Activated CD4-positive, alpha-beta T cell treated with anti-CD3 and anti-CD28 coated beads for 36 hours (primary cell): ENCODE measurements around the gene ZXDC. TPM values are rescaled to one million over a fixed set of nuclear protein-coding genes. Genes with fewer than 3 reads are reported as not detected.

Experiments used
- ATAC-seq: fragments of 200-7000 bp; cut with Tn5 transposase; one replicate; pipeline ENCODE4 v1.10.0; 2021; ENCODE audit warnings: mild to moderate bottlenecking, moderate library complexity
- CTCF ChIA-PET: fragments of 350-600 bp; sonication (Branson Sonifier 250); formaldehyde crosslinking; loops from one replicate; lab custom pipeline; 2021; ENCODE audit warnings: antibody characterized with exemption; lab: Charles Lee
- POLR2A ChIA-PET: fragments of 350-600 bp; sonication (Branson Sonifier 250); formaldehyde crosslinking; loops from one replicate; lab custom pipeline; 2021; ENCODE audit warnings: antibody characterized with exemption, inconsistent platforms; lab: Charles Lee
- DNase-seq: peaks from one replicate; pipeline ENCODE4 v3.0.0-alpha.2; 2020
- H3K27ac Mint-ChIP-seq: one replicate; pipeline ENCODE4 v1.8.0; 2021; ENCODE audit warnings: mixed read lengths
- H3K27me3 Mint-ChIP-seq: one replicate; pipeline ENCODE4 v1.8.0; 2021; ENCODE audit warnings: mixed read lengths
- H3K36me3 Mint-ChIP-seq: one replicate; pipeline ENCODE4 v1.8.0; 2021; ENCODE audit warnings: low read depth, mixed read lengths
- H3K4me1 Mint-ChIP-seq: one replicate; pipeline ENCODE4 v1.8.0; 2021; ENCODE audit warnings: mixed read lengths
- H3K4me3 Mint-ChIP-seq: one replicate; pipeline ENCODE4 v1.8.0; 2021; ENCODE audit warnings: mild to moderate bottlenecking, moderate library complexity, mixed read lengths
- H3K9me3 Mint-ChIP-seq: one replicate; pipeline ENCODE4 v1.8.0; 2021; ENCODE audit warnings: low read depth, mixed read lengths
- intact Hi-C, 2 experiments: fragments of 100-400 bp; cut with DNase I in 1 of 2; cut with micrococcal nuclease in 1 of 2; formaldehyde crosslinking; loops; one replicate each; pipeline versions ENCODE4 v1.14.2 to v1.15.1; 2022 to 2024; cut with DNase I, micrococcal nuclease
- total RNA-seq, 2 experiments: library from RNA; stranded (reverse); gene quantifications; one replicate each; pipeline ENCODE4 v1.2.3, GENCODE V29; 2021

The ZXDC gene
- total RNA-seq, 2 experiments from 2014 or later = 21.6 to 23.1 TPM

- no peaks in the 10 kb centered on the region for H3K4me1 Mint-ChIP-seq
- H3K27ac Mint-ChIP-seq = no peak overlapping the region
- ChIA-PET POLR2A (no interaction called here), CTCF (interaction anchor here (2.1 kb wide), 1 partner anchor 13 kb away, joined by 14 read pairs; no protein-coding TSS in a partner anchor)
- no peak overlapping the region for H3K4me3 Mint-ChIP-seq
- H3K27me3 Mint-ChIP-seq = no peaks in the 10 kb centered on the region
- no peak for DNase-seq
- intact Hi-C loops = no loop called here
- no peaks in the 10 kb centered on the region for H3K36me3 Mint-ChIP-seq
- H3K9me3 Mint-ChIP-seq = no peaks in the 10 kb centered on the region
- no peak for ATAC-seq
Observed at GRCh38 chr3:126509597-126510307, 34.1 kb upstream of the ZXDC start.

- no peak overlapping the region for H3K4me3 Mint-ChIP-seq
- no peak overlapping the region for H3K27ac Mint-ChIP-seq
- H3K36me3 Mint-ChIP-seq = no peaks in the 10 kb centered on the region
- POLR2A ChIA-PET = no interaction called here
- intact Hi-C loops = no loop called here
- CTCF ChIA-PET = no interaction called here
- no peak for DNase-seq
- ATAC-seq = no peak
- H3K9me3 Mint-ChIP-seq = no peaks in the 10 kb centered on the region
- no peaks in the 10 kb centered on the region for H3K4me1 Mint-ChIP-seq
- H3K27me3 Mint-ChIP-seq = no peaks in the 10 kb centered on the region
Observed at GRCh38 chr3:126508564-126508964, 32.9 kb upstream of the ZXDC start.

- DNase-seq = no peak
- no peaks in the 10 kb centered on the region for H3K4me1 Mint-ChIP-seq
Observed at GRCh38 chr3:126507886-126508285, 32.2 kb upstream of the ZXDC start.

GRCh38 chr3:126503701-126504100 lies 28.0 kb upstream of the ZXDC start:
- CTCF ChIA-PET = no interaction called here
- Mint-ChIP-seq H3K9me3 (no peaks in the 10 kb centered on the region), H3K36me3 (no peaks in the 10 kb centered on the region), H3K27ac (no peak overlapping the region), H3K4me3 (no peak overlapping the region), H3K27me3 (no peaks in the 10 kb centered on the region), H3K4me1 (no peaks in the 10 kb centered on the region)
- POLR2A ChIA-PET = no interaction called here
- no peak for DNase-seq
- intact Hi-C loops = no loop called here
- ATAC-seq = no peak

More at GRCh38 chr3:126507886-126508285, 32.2 kb upstream of the ZXDC start:
- ChIA-PET CTCF (interaction anchor here (0.6 kb wide), 1 partner anchor 15 kb away, joined by 3 read pairs; no protein-coding TSS in a partner anchor), POLR2A (no interaction called here)
- intact Hi-C loops = no loop called here
- no peak overlapping the region for H3K27ac Mint-ChIP-seq
- H3K36me3 Mint-ChIP-seq = no peaks in the 10 kb centered on the region
- H3K4me3 Mint-ChIP-seq = no peak overlapping the region
- no peaks in the 10 kb centered on the region for H3K27me3 Mint-ChIP-seq
- ATAC-seq = no peak
- no peaks in the 10 kb centered on the region for H3K9me3 Mint-ChIP-seq

DNA sequence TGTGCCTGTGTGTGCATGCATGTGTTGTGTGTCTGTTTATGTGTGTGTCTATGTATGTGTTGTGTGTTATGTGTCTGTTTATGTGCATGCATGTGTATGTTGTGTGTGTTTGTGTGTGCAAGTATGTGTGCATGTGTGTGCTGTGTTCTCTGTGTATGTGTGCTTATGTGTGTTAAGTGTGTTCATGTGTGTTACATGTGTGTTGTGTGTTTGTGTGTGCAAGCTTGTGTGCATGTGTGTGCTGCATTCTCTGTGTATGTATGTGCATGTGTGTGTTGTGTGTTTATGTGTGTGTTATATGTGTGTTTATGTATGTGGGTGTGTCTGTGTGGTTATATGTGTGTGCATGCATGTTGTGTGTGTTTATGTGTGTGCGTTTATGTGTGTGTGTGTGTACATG lies 27.0 kb upstream of the ZXDC start:
- Mint-ChIP-seq H3K4me3 (no peak overlapping the region), H3K4me1 (no peaks in the 10 kb centered on the region), H3K27me3 (no peaks in the 10 kb centered on the region), H3K36me3 (no peaks in the 10 kb centered on the region), H3K9me3 (no peaks in the 10 kb centered on the region), H3K27ac (no peak overlapping the region)
- intact Hi-C loops = no loop called here
- CTCF ChIA-PET = no interaction called here
- ATAC-seq = no peak
- POLR2A ChIA-PET = no interaction called here
- DNase-seq = no peak

DNA sequence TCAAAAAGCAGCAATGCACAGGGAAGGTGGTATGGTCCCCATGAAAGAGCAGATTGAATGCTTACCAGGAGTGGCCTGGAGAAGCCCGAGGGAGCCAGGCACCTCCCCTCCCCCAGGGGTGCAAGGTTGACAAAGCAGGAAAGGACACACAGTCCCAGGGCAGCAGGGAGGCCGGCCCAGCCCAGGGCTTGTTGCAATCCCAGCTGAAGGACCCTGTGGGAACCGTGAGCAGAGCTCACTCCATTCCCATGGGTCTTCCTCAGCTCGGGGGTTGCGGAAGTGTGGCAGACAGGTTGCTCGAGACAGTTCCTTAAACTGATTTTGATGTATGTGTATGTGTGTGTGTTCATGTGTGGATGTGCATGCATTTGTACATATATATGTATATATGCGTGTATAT lies 26.0 kb upstream of the ZXDC start:
- H3K27me3 Mint-ChIP-seq = no peaks in the 10 kb centered on the region
- H3K9me3 Mint-ChIP-seq = no peaks in the 10 kb centered on the region
- no peak overlapping the region for H3K27ac Mint-ChIP-seq
- ChIA-PET CTCF (no interaction called here), POLR2A (no interaction called here)
- H3K36me3 Mint-ChIP-seq = no peaks in the 10 kb centered on the region
- no peak for DNase-seq
- no peak overlapping the region for H3K4me3 Mint-ChIP-seq
- no peaks in the 10 kb centered on the region for H3K4me1 Mint-ChIP-seq
- no peak for ATAC-seq
- intact Hi-C loops = no loop called here

DNA sequence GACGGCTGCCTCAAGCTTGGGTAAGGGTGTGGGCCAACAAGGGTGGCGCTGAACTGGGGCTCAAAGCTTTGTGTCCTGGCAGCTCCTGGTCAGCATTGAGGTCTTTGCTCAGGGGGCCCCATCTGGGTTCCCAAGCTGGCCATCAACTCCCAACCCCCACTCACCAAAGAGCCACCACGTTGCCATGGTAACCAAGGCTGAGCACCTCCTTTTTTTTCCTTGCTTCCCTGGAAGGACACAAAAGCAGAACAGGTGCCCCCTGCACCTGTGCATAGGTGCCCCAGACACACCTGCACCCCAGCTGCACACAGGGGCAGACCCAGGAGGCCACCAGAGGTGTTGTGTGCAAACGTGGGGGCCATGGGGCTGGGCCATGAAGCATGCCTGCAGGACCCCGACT lies 25.4 kb upstream of the ZXDC start:
- no peaks in the 10 kb centered on the region for H3K27me3 Mint-ChIP-seq
- DNase-seq = no peak
- H3K27ac Mint-ChIP-seq = no peak overlapping the region
- no peaks in the 10 kb centered on the region for H3K9me3 Mint-ChIP-seq
- intact Hi-C loops = no loop called here
- ChIA-PET POLR2A (no interaction called here), CTCF (no interaction called here)
- no peaks in the 10 kb centered on the region for H3K36me3 Mint-ChIP-seq
- no peak overlapping the region for H3K4me3 Mint-ChIP-seq
- H3K4me1 Mint-ChIP-seq = no peaks in the 10 kb centered on the region
- ATAC-seq = no peak

- intact Hi-C loops = no loop called here
- CTCF ChIA-PET = no interaction called here
- POLR2A ChIA-PET = no interaction called here
- no peak for DNase-seq
- H3K27ac Mint-ChIP-seq = no peak overlapping the region
- H3K27me3 Mint-ChIP-seq = no peaks in the 10 kb centered on the region
- no peaks in the 10 kb centered on the region for H3K36me3 Mint-ChIP-seq
- H3K9me3 Mint-ChIP-seq = no peaks in the 10 kb centered on the region
- no peaks in the 10 kb centered on the region for H3K4me1 Mint-ChIP-seq
- H3K4me3 Mint-ChIP-seq = no peak overlapping the region
- no peak for ATAC-seq
Observed at GRCh38 chr3:126500016-126500415, 24.3 kb upstream of the ZXDC start.

GRCh38 chr3:126499401-126499800 lies 23.7 kb upstream of the ZXDC start:
- no peak for ATAC-seq
- H3K27me3 Mint-ChIP-seq = no peaks in the 10 kb centered on the region
- H3K27ac Mint-ChIP-seq = no peak overlapping the region
- no peaks in the 10 kb centered on the region for H3K4me1 Mint-ChIP-seq
- intact Hi-C loops = no loop called here
- H3K4me3 Mint-ChIP-seq = no peak overlapping the region
- ChIA-PET POLR2A (no interaction called here), CTCF (no interaction called here)
- H3K9me3 Mint-ChIP-seq = no peaks in the 10 kb centered on the region
- no peaks in the 10 kb centered on the region for H3K36me3 Mint-ChIP-seq
- DNase-seq = no peak

- Mint-ChIP-seq H3K27me3 (no peaks in the 10 kb centered on the region), H3K4me1 (no peaks in the 10 kb centered on the region), H3K9me3 (no peaks in the 10 kb centered on the region), H3K4me3 (no peak overlapping the region), H3K36me3 (no peaks in the 10 kb centered on the region), H3K27ac (no peak overlapping the region)
- ATAC-seq (no peak), DNase-seq (no peak)
- ChIA-PET POLR2A (no interaction called here), CTCF (no interaction called here)
- intact Hi-C loops = no loop called here
Observed at GRCh38 chr3:126498929-126499328, 23.2 kb upstream of the ZXDC start.

DNA sequence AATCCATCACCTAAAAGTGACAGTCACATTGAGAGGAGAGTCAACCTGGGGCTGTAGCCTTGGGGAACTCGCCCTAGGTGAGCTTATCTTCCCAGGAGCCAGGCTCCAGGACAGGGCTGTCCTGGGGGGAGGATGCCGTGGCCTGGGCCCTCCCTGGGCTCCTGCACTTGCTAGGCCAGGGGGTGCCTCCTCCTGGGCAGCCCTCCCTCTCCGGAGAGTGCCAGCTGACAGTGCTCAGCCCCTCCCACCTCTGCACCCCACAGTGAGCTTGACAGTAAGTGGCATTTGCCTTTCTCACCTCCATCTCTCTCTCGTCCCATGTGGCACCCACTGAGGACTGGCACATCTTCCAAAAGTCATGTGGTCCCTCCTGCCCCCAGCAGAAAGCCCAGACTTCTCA lies 22.8 kb upstream of the ZXDC start:
- H3K27ac Mint-ChIP-seq = no peak overlapping the region
- H3K36me3 Mint-ChIP-seq = no peaks in the 10 kb centered on the region
- H3K4me1 Mint-ChIP-seq = no peaks in the 10 kb centered on the region
- no peaks in the 10 kb centered on the region for H3K27me3 Mint-ChIP-seq
- intact Hi-C loops = no loop called here
- ATAC-seq (no peak), DNase-seq (no peak)
- no peaks in the 10 kb centered on the region for H3K9me3 Mint-ChIP-seq
- ChIA-PET CTCF (interaction anchor here (1.0 kb wide), 1 partner anchor 16 kb away, joined by 3 read pairs; no protein-coding TSS in a partner anchor), POLR2A (no interaction called here)
- no peak overlapping the region for H3K4me3 Mint-ChIP-seq

GRCh38 chr3:126497956-126498355 lies 22.3 kb upstream of the ZXDC start:
- no peaks in the 10 kb centered on the region for H3K9me3 Mint-ChIP-seq
- no peak overlapping the region for H3K27ac Mint-ChIP-seq
- ChIA-PET CTCF (interaction anchor here (1.0 kb wide), 1 partner anchor 17 kb away, joined by 3 read pairs; no protein-coding TSS in a partner anchor), POLR2A (no interaction called here)
- H3K27me3 Mint-ChIP-seq = no peaks in the 10 kb centered on the region
- no peak for ATAC-seq
- no peak for DNase-seq
- no peaks in the 10 kb centered on the region for H3K36me3 Mint-ChIP-seq
- no peaks in the 10 kb centered on the region for H3K4me1 Mint-ChIP-seq
- intact Hi-C loops = no loop called here
- H3K4me3 Mint-ChIP-seq = no peak overlapping the region
